Tibial artery (tissue), 4 donors: ENCODE results near the gene RPTOR.

Experiments
- DNase-seq, 2 donors: peaks; one replicate each; pipeline ENCODE4 v3.0.0-alpha.2; 2019
- H3K27ac ChIP-seq, 2 donors: fragments of 200-600 bp; sonication (generic) in 1 of 2; 1 replicate in 1 of 2; 2 replicates in 1 of 2; pipeline ENCODE4 v1.5.1; 2018 to 2019; ENCODE audit warnings: mild to moderate bottlenecking in 1 of 2
- H3K27me3 ChIP-seq, 2 donors: fragments of 200-600 bp; sonication (generic) in 1 of 2; one replicate each; pipeline versions ENCODE4 v1.5.1 to v1.6.0; 2016 to 2019
- H3K36me3 ChIP-seq, 3 donors: fragments of 200-600 bp; sonication (generic) in 2 of 3; one replicate each; pipeline ENCODE4 v1.5.1; 2016 to 2019; ENCODE audit warnings: mild to moderate bottlenecking in 2 of 3
- H3K4me1 ChIP-seq, 4 donors: fragments of 200-600 bp; sonication (generic) in 2 of 4; 1 replicate in 3 of 4; 2 replicates in 1 of 4; pipeline ENCODE4 v1.5.1; 2016 to 2019
- H3K4me3 ChIP-seq, 2 donors: fragments of 200-600 bp; sonication (generic) in 1 of 2; 1 replicate in 1 of 2; 2 replicates in 1 of 2; pipeline ENCODE4 v1.5.1; 2018 to 2019; ENCODE audit warnings: mild to moderate bottlenecking in 2 of 2
- H3K9me3 ChIP-seq, 3 donors: fragments of 200-600 bp; sonication (generic) in 1 of 3; one replicate each; pipeline ENCODE4 v1.5.1; 2016 to 2019
- CTCF ChIP-seq, 2 experiments: fragments of 200-600 bp in 1 of 2; fragments of 450-650 bp in 1 of 2; IDR thresholded peaks; one replicate each; pipeline ENCODE4 v1.5.1; 2017 to 2019; ENCODE audit warnings: antibody characterized with exemption in 2 of 2, mild to moderate bottlenecking in 1 of 2, moderate library complexity in 1 of 2
- intact Hi-C: fragments of 100-400 bp; cut with DNase I; formaldehyde crosslinking; loops from one replicate; pipeline ENCODE4 v1.15.0; 2023; ENCODE audit warnings: low total_unique reads

Gene RPTOR

GRCh38 chr17:80591788-80592187, 47.1 kb downstream of the RPTOR start:
- H3K27ac ChIP-seq: no peak overlapping the region
- no peaks in the 10 kb centered on the region for H3K36me3 ChIP-seq
- intact Hi-C loops: no loop called here
- no peaks in the 10 kb centered on the region for H3K9me3 ChIP-seq
- no peak overlapping the region for H3K4me3 ChIP-seq
- H3K27me3 ChIP-seq: no peaks in the 10 kb centered on the region
- H3K4me1 ChIP-seq: peaks cover 0 to 5% (median 0%) of the 10 kb centered on the region in 4 donors
- no peak for TF ChIP-seq CTCF (IDR thresholded peaks at IDR 0.05)
- DNase-seq: no peak

- H3K4me1 ChIP-seq: peaks cover 0 to 5% (median 0%) of the 10 kb centered on the region in 4 donors
- intact Hi-C loops: no loop called here
- H3K36me3 ChIP-seq: no peaks in the 10 kb centered on the region
- H3K4me3 ChIP-seq: no peak overlapping the region
- H3K9me3 ChIP-seq: no peaks in the 10 kb centered on the region
- no peak overlapping the region for H3K27ac ChIP-seq
- no peak for TF ChIP-seq CTCF (IDR thresholded peaks at IDR 0.05)
- no peak for DNase-seq
- no peaks in the 10 kb centered on the region for H3K27me3 ChIP-seq
These were observed 47.6 kb downstream of the RPTOR start for GRCh38 chr17:80592243-80592642.

- no peaks in the 10 kb centered on the region for H3K36me3 ChIP-seq
- DNase-seq: no peak
- no peak for TF ChIP-seq CTCF (IDR thresholded peaks at IDR 0.05)
- no peak overlapping the region for H3K27ac ChIP-seq
- H3K9me3 ChIP-seq: no peaks in the 10 kb centered on the region
- intact Hi-C loops: no loop called here
- H3K4me3 ChIP-seq: no peak overlapping the region
- H3K4me1 ChIP-seq: peaks cover 0 to 5% (median 0%) of the 10 kb centered on the region in 4 donors
- no peaks in the 10 kb centered on the region for H3K27me3 ChIP-seq
These were observed 48.5 kb downstream of the RPTOR start for GRCh38 chr17:80593181-80593580.

GRCh38 chr17:80594431-80595269, 50.0 kb downstream of the RPTOR start:
- DNase-seq: no peak
- no peaks in the 10 kb centered on the region for H3K36me3 ChIP-seq
- H3K9me3 ChIP-seq: no peaks in the 10 kb centered on the region
- no peaks in the 10 kb centered on the region for H3K27me3 ChIP-seq
- no peak for TF ChIP-seq CTCF (IDR thresholded peaks at IDR 0.05)
- intact Hi-C loops: no loop called here
- H3K27ac ChIP-seq: no peak overlapping the region
- H3K4me3 ChIP-seq: no peak overlapping the region
- H3K4me1 ChIP-seq: no peaks in the 10 kb centered on the region

- no peaks in the 10 kb centered on the region for H3K27me3 ChIP-seq
- TF ChIP-seq CTCF (IDR thresholded peaks at IDR 0.05): no peak
- no peaks in the 10 kb centered on the region for H3K4me1 ChIP-seq
- no peaks in the 10 kb centered on the region for H3K36me3 ChIP-seq
- H3K9me3 ChIP-seq: no peaks in the 10 kb centered on the region
- intact Hi-C loops: no loop called here
- DNase-seq: no peak
- H3K27ac ChIP-seq: no peak overlapping the region
- H3K4me3 ChIP-seq: no peak overlapping the region
These were observed 52.3 kb downstream of the RPTOR start for GRCh38 chr17:80596760-80597608.
